Measurements from ENCODE around the gene TSSK6. TPM values are rescaled to one million over a fixed set of nuclear protein-coding genes. Genes with fewer than 3 reads are reported as not detected.

The TSSK6 gene
- total RNA-seq, 1 donor from 2014 or later = 0.77 TPM

GRCh38 chr19:19543640-19544039 lies 28.3 kb upstream of the TSSK6 start:
- Histone ChIP-seq H3K36me3 (no peaks in the 10 kb centered on the region), H3K9me3 (replicated peaks) (no peaks in the 10 kb centered on the region), H3K27ac (replicated peaks) (no peak overlapping the region), H3K4me3 (no peak overlapping the region), H3K4me1 (peaks cover 38% of the 10 kb centered on the region), H3K27me3 (ENCODE audit: low read depth) (peaks cover 95% of the 10 kb centered on the region)
- TF ChIP-seq CTCF (IDR thresholded peaks at IDR 0.05; ENCODE audit: borderline replicate concordance) = no peak
- intact Hi-C loops (cut with micrococcal nuclease) = no loop called here
- no peak for DNase-seq

- Histone ChIP-seq H3K27me3 (ENCODE audit: low read depth) (peaks cover 96% of the 10 kb centered on the region), H3K4me1 (peaks cover 38% of the 10 kb centered on the region), H3K27ac (replicated peaks) (no peak overlapping the region), H3K36me3 (no peaks in the 10 kb centered on the region), H3K9me3 (replicated peaks) (no peaks in the 10 kb centered on the region), H3K4me3 (no peak overlapping the region)
- intact Hi-C loops (cut with micrococcal nuclease) = no loop called here
- no peak for TF ChIP-seq CTCF (IDR thresholded peaks at IDR 0.05; ENCODE audit: borderline replicate concordance)
- no peak for DNase-seq
These were observed 27.8 kb upstream of the TSSK6 start for GRCh38 chr19:19543101-19543500.

- intact Hi-C loops (cut with micrococcal nuclease) = no loop called here
- H3K36me3 ChIP-seq = no peaks in the 10 kb centered on the region
- DNase-seq = no peak
- H3K4me1 ChIP-seq = peaks cover 38% of the 10 kb centered on the region
- no peaks in the 10 kb centered on the region for H3K9me3 ChIP-seq (replicated peaks)
- no peak overlapping the region for H3K27ac ChIP-seq (replicated peaks)
- no peak for TF ChIP-seq CTCF (IDR thresholded peaks at IDR 0.05; ENCODE audit: borderline replicate concordance)
- peaks cover 96% of the 10 kb centered on the region for H3K27me3 ChIP-seq (ENCODE audit: low read depth)
- no peak overlapping the region for H3K4me3 ChIP-seq
These were observed 27.2 kb upstream of the TSSK6 start for GRCh38 chr19:19542507-19542906.

GRCh38 chr19:19541616-19542015 lies 26.3 kb upstream of the TSSK6 start:
- intact Hi-C loops (cut with micrococcal nuclease) = no loop called here
- Histone ChIP-seq H3K27ac (replicated peaks) (no peak overlapping the region), H3K9me3 (replicated peaks) (no peaks in the 10 kb centered on the region), H3K4me3 (no peak overlapping the region), H3K27me3 (ENCODE audit: low read depth) (peaks cover 89% of the 10 kb centered on the region), H3K36me3 (no peaks in the 10 kb centered on the region), H3K4me1 (peaks cover 32% of the 10 kb centered on the region)
- DNase-seq = no peak
- no peak for TF ChIP-seq CTCF (IDR thresholded peaks at IDR 0.05; ENCODE audit: borderline replicate concordance)

GRCh38 chr19:19540715-19541515 lies 25.6 kb upstream of the TSSK6 start:
- H3K4me1 ChIP-seq = peaks cover 32% of the 10 kb centered on the region
- peaks cover 85% of the 10 kb centered on the region for H3K27me3 ChIP-seq (ENCODE audit: low read depth)
- no peak for DNase-seq
- no peak overlapping the region for H3K27ac ChIP-seq (replicated peaks)
- intact Hi-C loops (cut with micrococcal nuclease) = no loop called here
- no peaks in the 10 kb centered on the region for H3K36me3 ChIP-seq
- no peak for TF ChIP-seq CTCF (IDR thresholded peaks at IDR 0.05; ENCODE audit: borderline replicate concordance)
- H3K4me3 ChIP-seq = peak overlapping the region; percentile 44
- H3K9me3 ChIP-seq (replicated peaks) = no peaks in the 10 kb centered on the region

Measured in left ventricle myocardium inferior (tissue), 1 donor.